ENCODE data around the gene DMKN.
A peak's percentile ranks its signal among the peaks of the same experiment; 100 is the strongest.

The DMKN gene

GRCh38 chr19:35557539-35558399, 44.3 kb upstream of the DMKN start:
- no peak overlapping the region for H3K27ac ChIP-seq
- H3K4me2 ChIP-seq (ENCODE audit: low read length) = peak overlapping the region; percentile 42
- H3K4me1 ChIP-seq = no peaks in the 10 kb centered on the region
- H3K4me3 ChIP-seq (ENCODE audit: low read depth, low read length) = no peak overlapping the region
- no peaks in the 10 kb centered on the region for H3K27me3 ChIP-seq (ENCODE audit: control insufficient read depth, insufficient read depth, low read length)
- TF ChIP-seq, protein P1, sequence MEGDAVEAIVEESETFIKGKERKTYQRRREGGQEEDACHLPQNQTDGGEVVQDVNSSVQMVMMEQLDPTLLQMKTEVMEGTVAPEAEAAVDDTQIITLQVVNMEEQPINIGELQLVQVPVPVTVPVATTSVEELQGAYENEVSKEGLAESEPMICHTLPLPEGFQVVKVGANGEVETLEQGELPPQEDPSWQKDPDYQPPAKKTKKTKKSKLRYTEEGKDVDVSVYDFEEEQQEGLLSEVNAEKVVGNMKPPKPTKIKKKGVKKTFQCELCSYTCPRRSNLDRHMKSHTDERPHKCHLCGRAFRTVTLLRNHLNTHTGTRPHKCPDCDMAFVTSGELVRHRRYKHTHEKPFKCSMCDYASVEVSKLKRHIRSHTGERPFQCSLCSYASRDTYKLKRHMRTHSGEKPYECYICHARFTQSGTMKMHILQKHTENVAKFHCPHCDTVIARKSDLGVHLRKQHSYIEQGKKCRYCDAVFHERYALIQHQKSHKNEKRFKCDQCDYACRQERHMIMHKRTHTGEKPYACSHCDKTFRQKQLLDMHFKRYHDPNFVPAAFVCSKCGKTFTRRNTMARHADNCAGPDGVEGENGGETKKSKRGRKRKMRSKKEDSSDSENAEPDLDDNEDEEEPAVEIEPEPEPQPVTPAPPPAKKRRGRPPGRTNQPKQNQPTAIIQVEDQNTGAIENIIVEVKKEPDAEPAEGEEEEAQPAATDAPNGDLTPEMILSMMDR (IDR thresholded peaks at IDR 0.05) = no peak
- peak overlapping the region; percentile 20 for H2AFZ ChIP-seq
- H3K9ac ChIP-seq = no peak overlapping the region
- H3K9me3 ChIP-seq (ENCODE audit: control insufficient read depth, low read length) = no peaks in the 10 kb centered on the region
- no peaks in the 10 kb centered on the region for H3K36me3 ChIP-seq (ENCODE audit: control insufficient read depth, insufficient read depth, low read length)
- H3K79me2 ChIP-seq = no peaks in the 10 kb centered on the region

DNA sequence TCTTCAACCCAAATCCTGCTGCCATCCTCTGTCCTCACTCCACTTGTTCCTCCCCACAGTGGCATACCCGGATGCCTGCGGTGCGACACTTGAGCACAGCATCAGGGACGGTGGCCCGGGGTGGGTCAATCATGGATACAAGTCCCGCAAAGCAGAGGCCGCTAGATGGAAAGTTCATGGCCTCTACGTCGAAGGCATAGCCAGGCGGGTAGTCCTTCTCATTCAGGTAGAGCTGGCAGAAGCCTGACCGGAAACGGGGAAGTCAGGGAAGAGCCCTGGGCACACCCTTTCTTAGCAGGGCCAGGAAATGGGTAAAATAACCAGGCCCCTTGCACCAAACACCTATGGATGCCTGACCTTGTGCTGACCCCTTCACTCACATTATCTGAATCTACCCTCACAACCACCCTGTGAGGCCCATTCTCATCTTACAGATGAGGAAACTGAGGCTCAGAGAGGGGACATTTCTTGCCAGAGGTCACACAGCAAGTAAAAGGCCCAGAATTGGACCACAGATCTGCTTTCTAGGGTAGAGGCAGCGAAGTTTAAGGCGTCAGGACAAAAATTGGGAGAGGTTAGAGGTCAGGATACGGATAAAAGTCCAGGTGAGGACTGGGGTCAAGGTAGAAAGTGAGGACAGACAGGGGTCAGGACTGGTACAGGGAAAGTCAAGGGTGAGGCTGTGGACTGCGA, 43.5 kb upstream of the DMKN start:
- TF ChIP-seq, protein P1 (IDR thresholded peaks at IDR 0.05) = no peak
- no peaks in the 10 kb centered on the region for H3K27me3 ChIP-seq (ENCODE audit: control insufficient read depth, insufficient read depth, low read length)
- H3K9ac ChIP-seq = no peak overlapping the region
- no peaks in the 10 kb centered on the region for H3K79me2 ChIP-seq
- no peak overlapping the region for H2AFZ ChIP-seq
- no peak overlapping the region for H3K4me3 ChIP-seq (ENCODE audit: low read depth, low read length)
- no peak overlapping the region for H3K27ac ChIP-seq
- no peaks in the 10 kb centered on the region for H3K36me3 ChIP-seq (ENCODE audit: control insufficient read depth, insufficient read depth, low read length)
- H3K9me3 ChIP-seq (ENCODE audit: control insufficient read depth, low read length) = no peaks in the 10 kb centered on the region
- H3K4me1 ChIP-seq = no peaks in the 10 kb centered on the region
- H3K4me2 ChIP-seq (ENCODE audit: low read length) = no peak overlapping the region

- H3K4me1 ChIP-seq = no peaks in the 10 kb centered on the region
- no peak overlapping the region for H3K4me3 ChIP-seq (ENCODE audit: low read depth, low read length)
- no peaks in the 10 kb centered on the region for H3K27me3 ChIP-seq (ENCODE audit: control insufficient read depth, insufficient read depth, low read length)
- H3K36me3 ChIP-seq (ENCODE audit: control insufficient read depth, insufficient read depth, low read length) = no peaks in the 10 kb centered on the region
- H3K27ac ChIP-seq = no peak overlapping the region
- H3K9me3 ChIP-seq (ENCODE audit: control insufficient read depth, low read length) = no peaks in the 10 kb centered on the region
- no peaks in the 10 kb centered on the region for H3K79me2 ChIP-seq
- no peak overlapping the region for H2AFZ ChIP-seq
- H3K4me2 ChIP-seq (ENCODE audit: low read length) = no peak overlapping the region
- H3K9ac ChIP-seq = no peak overlapping the region
- TF ChIP-seq, protein P1 (IDR thresholded peaks at IDR 0.05) = no peak
Observed at GRCh38 chr19:35556025-35556590, 42.7 kb upstream of the DMKN start.

DNA sequence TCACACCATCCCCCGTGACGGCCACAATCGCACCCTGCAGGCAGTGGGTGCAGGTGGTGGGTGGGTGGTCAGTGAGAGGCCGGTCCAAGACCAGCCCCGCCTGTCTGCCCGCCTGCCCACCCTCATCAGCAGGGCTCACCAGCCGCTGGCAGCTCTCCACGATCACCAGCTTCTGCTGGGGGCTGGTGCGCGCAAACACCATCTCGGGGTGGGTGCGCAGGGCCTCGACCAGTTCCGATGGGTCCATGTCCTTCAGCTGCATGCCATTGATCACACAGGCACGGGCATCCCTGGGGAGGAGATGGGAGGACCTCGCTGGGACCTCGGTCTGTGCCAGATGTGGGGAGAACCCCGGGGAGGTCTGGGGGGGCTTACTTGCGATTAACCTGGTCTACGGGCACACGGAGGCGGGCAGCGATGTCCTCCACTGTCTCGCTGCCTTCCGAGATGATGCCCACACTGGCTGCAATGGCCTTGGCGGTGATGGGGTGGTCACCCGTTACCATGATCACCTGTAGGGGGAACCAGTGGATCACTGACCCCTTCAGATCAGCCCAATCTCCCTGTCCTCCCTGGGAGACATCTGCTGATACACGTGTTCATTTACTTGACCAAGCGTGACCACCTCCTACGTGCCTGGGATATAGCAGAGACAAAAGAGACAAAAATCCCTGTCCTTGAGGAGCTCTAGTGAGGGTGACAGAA, 42.0 kb upstream of the DMKN start:
- no peak overlapping the region for H2AFZ ChIP-seq
- no peak overlapping the region for H3K27ac ChIP-seq
- H3K9me3 ChIP-seq (ENCODE audit: control insufficient read depth, low read length) = no peaks in the 10 kb centered on the region
- H3K4me3 ChIP-seq (ENCODE audit: low read depth, low read length) = no peak overlapping the region
- H3K9ac ChIP-seq = no peak overlapping the region
- TF ChIP-seq, protein P1 (IDR thresholded peaks at IDR 0.05) = no peak
- H3K36me3 ChIP-seq (ENCODE audit: control insufficient read depth, insufficient read depth, low read length) = no peaks in the 10 kb centered on the region
- H3K4me1 ChIP-seq = no peaks in the 10 kb centered on the region
- no peaks in the 10 kb centered on the region for H3K79me2 ChIP-seq
- H3K4me2 ChIP-seq (ENCODE audit: low read length) = no peak overlapping the region
- H3K27me3 ChIP-seq (ENCODE audit: control insufficient read depth, insufficient read depth, low read length) = no peaks in the 10 kb centered on the region
